Measurements from ENCODE around the gene COL11A1.

DNA sequence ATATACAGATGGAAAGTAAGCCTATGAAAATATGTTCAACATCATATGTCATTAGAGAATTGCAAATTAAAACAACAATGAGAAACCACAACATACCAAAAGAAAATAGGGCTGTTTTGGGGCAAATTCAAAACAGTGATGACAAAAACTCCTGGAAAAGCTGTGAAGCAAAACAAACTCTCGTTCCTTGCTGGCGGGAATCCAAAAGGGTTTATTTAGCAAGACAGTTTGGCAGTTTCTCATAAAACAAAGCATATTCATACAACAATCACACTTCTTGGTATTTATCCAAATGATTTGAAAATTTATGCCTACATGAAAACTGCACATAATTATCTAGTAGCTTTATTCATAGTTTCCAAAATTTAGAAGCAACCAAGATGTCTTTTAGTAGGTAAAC lies 44.4 kb downstream of the COL11A1 start:
- TF ChIP-seq, protein P1, sequence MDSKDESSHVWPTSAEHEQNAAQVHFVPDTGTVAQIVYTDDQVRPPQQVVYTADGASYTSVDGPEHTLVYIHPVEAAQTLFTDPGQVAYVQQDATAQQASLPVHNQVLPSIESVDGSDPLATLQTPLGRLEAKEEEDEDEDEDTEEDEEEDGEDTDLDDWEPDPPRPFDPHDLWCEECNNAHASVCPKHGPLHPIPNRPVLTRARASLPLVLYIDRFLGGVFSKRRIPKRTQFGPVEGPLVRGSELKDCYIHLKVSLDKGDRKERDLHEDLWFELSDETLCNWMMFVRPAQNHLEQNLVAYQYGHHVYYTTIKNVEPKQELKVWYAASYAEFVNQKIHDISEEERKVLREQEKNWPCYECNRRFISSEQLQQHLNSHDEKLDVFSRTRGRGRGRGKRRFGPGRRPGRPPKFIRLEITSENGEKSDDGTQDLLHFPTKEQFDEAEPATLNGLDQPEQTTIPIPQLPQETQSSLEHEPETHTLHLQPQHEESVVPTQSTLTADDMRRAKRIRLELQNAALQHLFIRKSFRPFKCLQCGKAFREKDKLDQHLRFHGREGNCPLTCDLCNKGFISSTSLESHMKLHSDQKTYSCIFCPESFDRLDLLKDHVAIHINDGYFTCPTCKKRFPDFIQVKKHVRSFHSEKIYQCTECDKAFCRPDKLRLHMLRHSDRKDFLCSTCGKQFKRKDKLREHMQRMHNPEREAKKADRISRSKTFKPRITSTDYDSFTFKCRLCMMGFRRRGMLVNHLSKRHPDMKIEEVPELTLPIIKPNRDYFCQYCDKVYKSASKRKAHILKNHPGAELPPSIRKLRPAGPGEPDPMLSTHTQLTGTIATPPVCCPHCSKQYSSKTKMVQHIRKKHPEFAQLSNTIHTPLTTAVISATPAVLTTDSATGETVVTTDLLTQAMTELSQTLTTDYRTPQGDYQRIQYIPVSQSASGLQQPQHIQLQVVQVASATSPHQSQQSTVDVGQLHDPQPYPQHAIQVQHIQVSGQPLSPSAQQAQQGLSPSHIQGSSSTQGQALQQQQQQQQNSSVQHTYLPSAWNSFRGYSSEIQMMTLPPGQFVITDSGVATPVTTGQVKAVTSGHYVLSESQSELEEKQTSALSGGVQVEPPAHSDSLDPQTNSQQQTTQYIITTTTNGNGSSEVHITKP (tag by site-specific recombination; IDR thresholded peaks at IDR 0.05), result no peak
- TF ChIP-seq ZNF121 (tag by site-specific recombination; IDR thresholded peaks at IDR 0.05) (no peak), ZNF501 (tag by site-specific recombination; IDR thresholded peaks at IDR 0.05) (no peak), ZNF837 (tag by site-specific recombination; IDR thresholded peaks at IDR 0.05) (no peak), ZNF776 (tag by site-specific recombination; IDR thresholded peaks at IDR 0.05; ENCODE audit: borderline replicate concordance) (no peak), RBAK (tag by site-specific recombination; IDR thresholded peaks at IDR 0.05) (no peak), GLIS1 (tag by site-specific recombination; IDR thresholded peaks at IDR 0.05) (no peak), TRIM28 (IDR thresholded peaks at IDR 0.05; ENCODE audit: borderline replicate concordance, low read length) (no peak), ZBTB21 (tag by site-specific recombination; IDR thresholded peaks at IDR 0.05) (no peak), ZNF792 (tag by site-specific recombination; IDR thresholded peaks at IDR 0.05) (no peak), ZNF239 (tag by site-specific recombination; IDR thresholded peaks at IDR 0.05) (no peak), ZNF394 (tag by site-specific recombination; IDR thresholded peaks at IDR 0.05; ENCODE audit: borderline replicate concordance) (no peak)
- TF ChIP-seq, protein P2, sequence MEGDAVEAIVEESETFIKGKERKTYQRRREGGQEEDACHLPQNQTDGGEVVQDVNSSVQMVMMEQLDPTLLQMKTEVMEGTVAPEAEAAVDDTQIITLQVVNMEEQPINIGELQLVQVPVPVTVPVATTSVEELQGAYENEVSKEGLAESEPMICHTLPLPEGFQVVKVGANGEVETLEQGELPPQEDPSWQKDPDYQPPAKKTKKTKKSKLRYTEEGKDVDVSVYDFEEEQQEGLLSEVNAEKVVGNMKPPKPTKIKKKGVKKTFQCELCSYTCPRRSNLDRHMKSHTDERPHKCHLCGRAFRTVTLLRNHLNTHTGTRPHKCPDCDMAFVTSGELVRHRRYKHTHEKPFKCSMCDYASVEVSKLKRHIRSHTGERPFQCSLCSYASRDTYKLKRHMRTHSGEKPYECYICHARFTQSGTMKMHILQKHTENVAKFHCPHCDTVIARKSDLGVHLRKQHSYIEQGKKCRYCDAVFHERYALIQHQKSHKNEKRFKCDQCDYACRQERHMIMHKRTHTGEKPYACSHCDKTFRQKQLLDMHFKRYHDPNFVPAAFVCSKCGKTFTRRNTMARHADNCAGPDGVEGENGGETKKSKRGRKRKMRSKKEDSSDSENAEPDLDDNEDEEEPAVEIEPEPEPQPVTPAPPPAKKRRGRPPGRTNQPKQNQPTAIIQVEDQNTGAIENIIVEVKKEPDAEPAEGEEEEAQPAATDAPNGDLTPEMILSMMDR (tag by site-specific recombination; IDR thresholded peaks at IDR 0.05), result no peak
- TF ChIP-seq, protein P3, sequence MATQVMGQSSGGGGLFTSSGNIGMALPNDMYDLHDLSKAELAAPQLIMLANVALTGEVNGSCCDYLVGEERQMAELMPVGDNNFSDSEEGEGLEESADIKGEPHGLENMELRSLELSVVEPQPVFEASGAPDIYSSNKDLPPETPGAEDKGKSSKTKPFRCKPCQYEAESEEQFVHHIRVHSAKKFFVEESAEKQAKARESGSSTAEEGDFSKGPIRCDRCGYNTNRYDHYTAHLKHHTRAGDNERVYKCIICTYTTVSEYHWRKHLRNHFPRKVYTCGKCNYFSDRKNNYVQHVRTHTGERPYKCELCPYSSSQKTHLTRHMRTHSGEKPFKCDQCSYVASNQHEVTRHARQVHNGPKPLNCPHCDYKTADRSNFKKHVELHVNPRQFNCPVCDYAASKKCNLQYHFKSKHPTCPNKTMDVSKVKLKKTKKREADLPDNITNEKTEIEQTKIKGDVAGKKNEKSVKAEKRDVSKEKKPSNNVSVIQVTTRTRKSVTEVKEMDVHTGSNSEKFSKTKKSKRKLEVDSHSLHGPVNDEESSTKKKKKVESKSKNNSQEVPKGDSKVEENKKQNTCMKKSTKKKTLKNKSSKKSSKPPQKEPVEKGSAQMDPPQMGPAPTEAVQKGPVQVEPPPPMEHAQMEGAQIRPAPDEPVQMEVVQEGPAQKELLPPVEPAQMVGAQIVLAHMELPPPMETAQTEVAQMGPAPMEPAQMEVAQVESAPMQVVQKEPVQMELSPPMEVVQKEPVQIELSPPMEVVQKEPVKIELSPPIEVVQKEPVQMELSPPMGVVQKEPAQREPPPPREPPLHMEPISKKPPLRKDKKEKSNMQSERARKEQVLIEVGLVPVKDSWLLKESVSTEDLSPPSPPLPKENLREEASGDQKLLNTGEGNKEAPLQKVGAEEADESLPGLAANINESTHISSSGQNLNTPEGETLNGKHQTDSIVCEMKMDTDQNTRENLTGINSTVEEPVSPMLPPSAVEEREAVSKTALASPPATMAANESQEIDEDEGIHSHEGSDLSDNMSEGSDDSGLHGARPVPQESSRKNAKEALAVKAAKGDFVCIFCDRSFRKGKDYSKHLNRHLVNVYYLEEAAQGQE (tag by site-specific recombination; IDR thresholded peaks at IDR 0.05), result no peak
